GM21723 (cell line): ENCODE results near the gene RASSF4.

Source experiments
- ATAC-seq: cut with Tn5 transposase; IDR thresholded peaks from one replicate; pipeline ENCODE4 v1.9.1; 2021; ENCODE audit warnings: mild to moderate bottlenecking, moderate library complexity; ENCODE audit not compliant: unreplicated experiment

Gene RASSF4

GRCh38 chr10:44985175-44985681 lies 25.6 kb downstream of the RASSF4 start:
- no peak for ATAC-seq

DNA sequence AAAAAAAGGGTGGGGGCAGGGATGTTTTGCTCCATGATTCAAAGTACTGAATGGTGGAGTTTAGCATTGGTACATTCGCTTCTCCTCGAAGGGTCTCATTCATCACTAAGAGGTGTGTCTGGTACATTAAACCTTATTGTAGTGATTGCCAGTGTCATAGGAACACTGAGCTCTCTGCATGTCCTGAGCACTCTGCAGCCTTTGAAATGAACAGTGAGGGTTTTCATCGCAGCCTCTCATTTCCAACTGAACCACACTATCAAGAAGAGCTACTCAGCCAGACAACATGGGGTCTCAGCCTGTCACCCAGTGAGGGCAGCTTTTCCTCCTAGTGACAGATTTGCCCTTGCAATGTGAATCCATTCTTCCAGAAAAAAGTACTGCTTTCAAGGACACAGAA lies 26.6 kb downstream of the RASSF4 start:
- no peak for ATAC-seq

GRCh38 chr10:44986670-44987069 lies 27.1 kb downstream of the RASSF4 start:
- ATAC-seq: no peak

DNA sequence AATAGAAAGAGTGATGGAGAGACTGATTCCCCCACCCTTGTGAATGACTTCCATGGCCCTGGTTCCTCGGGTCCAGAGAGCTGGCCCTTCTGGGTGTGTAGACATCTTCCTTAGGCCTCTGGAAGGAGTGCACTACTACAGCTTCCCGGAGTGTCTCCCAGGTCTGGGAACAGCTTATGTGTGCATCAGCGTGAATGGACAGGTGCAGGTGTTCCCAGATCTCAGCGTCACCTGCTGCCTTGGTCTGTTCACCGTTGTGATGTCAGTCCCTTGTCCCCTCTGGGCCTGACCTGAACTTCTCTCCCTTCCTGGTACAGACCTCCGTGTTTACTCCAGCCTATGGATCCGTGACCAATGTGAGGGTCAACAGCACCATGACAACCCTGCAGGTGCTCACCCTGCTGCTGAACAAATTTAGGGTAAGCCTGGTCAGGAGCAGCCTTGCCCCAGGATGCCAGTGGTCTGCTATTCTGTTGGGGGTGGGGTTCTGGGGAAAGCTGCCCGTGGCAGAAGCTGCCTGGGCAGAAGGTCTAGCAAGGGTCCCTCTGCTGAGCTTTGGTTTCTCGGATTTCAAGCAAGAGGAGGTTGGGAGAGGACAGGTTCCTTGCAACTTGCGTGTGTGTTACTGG lies 29.5 kb downstream of the RASSF4 start:
- no peak for ATAC-seq

DNA sequence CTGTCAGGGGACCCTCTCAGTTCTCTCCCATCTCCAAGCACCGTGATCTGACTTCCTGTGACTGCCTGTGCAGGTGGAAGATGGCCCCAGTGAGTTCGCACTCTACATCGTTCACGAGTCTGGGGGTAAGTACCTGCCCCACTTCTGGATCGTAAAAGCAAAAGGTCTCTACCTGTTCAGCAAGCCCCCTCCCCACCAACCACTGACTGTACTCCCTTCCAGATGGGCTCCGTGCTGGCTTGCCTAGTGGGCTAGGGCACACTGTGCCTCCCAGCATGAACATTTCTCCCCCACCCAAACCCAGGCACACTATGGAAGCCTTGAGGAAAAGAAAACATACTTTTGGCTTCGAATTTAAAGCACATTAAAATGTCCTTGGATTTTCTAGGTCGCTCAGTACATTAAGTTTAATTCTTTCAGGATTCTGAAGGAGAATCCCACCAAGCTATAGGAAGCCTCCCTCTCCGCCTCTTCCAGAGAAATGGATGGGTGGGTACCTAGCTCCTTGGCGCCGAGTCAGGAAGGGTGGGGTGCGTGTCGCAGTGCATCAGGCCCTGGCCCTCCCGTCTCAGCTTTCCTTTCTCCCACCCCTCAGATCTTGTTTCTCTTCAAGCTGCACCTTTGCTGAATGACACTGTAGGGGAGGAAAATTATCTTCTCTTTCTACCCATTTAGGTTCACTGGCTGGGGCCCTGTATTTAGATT lies 30.1 kb downstream of the RASSF4 start:
- no peak for ATAC-seq

DNA sequence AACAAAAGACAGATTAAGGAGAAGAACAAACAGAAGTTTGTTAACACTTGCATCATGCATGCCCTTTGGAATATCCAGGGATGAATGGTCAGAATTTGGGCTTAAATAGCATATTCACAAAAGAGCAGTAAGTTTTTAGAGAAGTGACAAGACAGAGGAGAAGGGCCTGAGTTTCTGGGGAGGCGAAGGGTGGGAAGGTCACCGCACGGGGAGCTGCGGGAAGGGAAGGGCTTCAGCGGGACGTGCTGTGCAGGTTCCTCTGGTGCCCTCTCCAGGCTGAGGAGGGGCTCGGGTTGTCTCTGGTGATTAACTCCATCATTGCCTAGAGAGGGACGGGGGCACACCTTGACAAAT lies 30.7 kb downstream of the RASSF4 start:
- no peak for ATAC-seq

GRCh38 chr10:44990965-44991364 lies 31.4 kb downstream of the RASSF4 start:
- no peak for ATAC-seq

- ATAC-seq: no peak
Observed at GRCh38 chr10:44991571-44991970, 32.0 kb downstream of the RASSF4 start.

GRCh38 chr10:44992070-44992731 lies 32.6 kb downstream of the RASSF4 start:
- no peak for ATAC-seq

DNA sequence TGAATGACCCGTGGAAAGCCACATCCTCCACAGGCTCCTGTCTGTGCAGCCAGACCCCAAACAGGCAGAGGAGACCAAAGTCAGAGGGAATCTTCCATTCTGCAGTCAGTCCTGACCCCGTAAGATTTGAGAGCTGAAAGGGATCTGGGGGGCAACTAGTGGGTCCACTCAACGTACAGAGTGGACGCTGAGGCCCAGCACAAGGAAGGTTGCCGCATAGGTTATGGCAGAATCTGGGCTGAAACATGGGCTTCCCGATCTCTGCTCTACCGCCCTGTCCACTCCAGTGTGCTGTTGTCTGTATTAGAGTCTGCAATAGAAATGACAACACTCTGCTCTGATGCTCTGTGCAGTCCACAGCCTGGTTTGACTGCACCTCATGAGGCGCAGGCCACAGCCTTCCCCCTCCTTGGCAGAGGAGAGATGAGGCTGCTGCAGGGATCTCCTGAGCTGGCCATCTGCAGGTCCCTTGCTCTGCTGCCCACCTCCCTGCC lies 33.2 kb downstream of the RASSF4 start:
- ATAC-seq: no peak

GRCh38 chr10:44993226-44993921 lies 33.8 kb downstream of the RASSF4 start:
- ATAC-seq: no peak

- ATAC-seq: no peak
Observed at GRCh38 chr10:44993922-44994751, 34.5 kb downstream of the RASSF4 start.

GRCh38 chr10:44994752-44995530 lies 35.3 kb downstream of the RASSF4 start:
- no peak for ATAC-seq

DNA sequence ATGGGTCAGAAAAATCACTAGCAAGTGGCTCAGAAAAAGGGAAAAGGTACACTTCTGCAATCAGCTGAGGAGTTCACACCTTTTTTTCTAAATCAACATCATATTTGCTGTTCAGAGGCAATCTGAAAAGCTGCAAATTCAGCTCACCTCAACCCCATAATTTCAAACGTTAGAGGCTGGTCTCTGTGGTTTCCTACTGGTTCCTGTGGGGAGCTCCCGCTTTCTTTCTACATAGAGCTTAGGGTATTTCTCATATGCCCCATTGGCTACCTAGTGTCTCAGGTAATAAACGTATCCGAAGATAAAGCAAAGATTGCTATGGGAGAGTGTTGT lies 35.9 kb downstream of the RASSF4 start:
- ATAC-seq: no peak

GRCh38 chr10:44995914-44996669 lies 36.5 kb downstream of the RASSF4 start:
- ATAC-seq: no peak

GRCh38 chr10:44997105-44997748 lies 37.6 kb downstream of the RASSF4 start:
- no peak for ATAC-seq

GRCh38 chr10:44998146-44998631 lies 38.6 kb downstream of the RASSF4 start:
- no peak for ATAC-seq

GRCh38 chr10:45000138-45000751 lies 40.6 kb downstream of the RASSF4 start:
- ATAC-seq: no peak
